Fibroblast of lung (primary cell): ENCODE data around the gene KNDC1. TPM values are rescaled to one million over a fixed set of nuclear protein-coding genes. Genes with fewer than 3 reads are reported as not detected.
A peak's percentile ranks its signal among the peaks of the same experiment; 100 is the strongest.

Source experiments
- DNase-seq, 2 donors: peaks; one replicate each; pipeline versions ENCODE4 v3.0.0 to v3.0.0-alpha.2; 2010; ENCODE audit warnings: low read depth in 2 of 2
- H2AFZ ChIP-seq: 2 replicates; pipeline ENCODE4 v1.5.1; 2012; ENCODE audit warnings: low read length, control low read depth, inconsistent platforms
- H3K27ac ChIP-seq: 2 replicates; pipeline ENCODE4 v1.5.1; 2011; ENCODE audit warnings: low read length, control low read depth; ENCODE audit not compliant: insufficient read depth
- H3K27me3 ChIP-seq: 2 replicates; pipeline ENCODE4 v1.5.1; 2011; ENCODE audit warnings: mild to moderate bottlenecking, low read length; ENCODE audit not compliant: control insufficient read depth, insufficient read depth
- H3K36me3 ChIP-seq: 2 replicates; pipeline ENCODE4 v1.5.1; 2011; ENCODE audit warnings: low read length; ENCODE audit not compliant: control insufficient read depth, insufficient read depth
- H3K4me1 ChIP-seq: 2 replicates; pipeline ENCODE4 v1.5.1; 2011; ENCODE audit warnings: low read length; ENCODE audit not compliant: control insufficient read depth, insufficient read depth; ENCODE audit errors: extremely low read depth
- H3K4me2 ChIP-seq: 2 replicates; pipeline ENCODE4 v1.5.1; 2011; ENCODE audit warnings: low read length, control low read depth; ENCODE audit not compliant: insufficient read depth; ENCODE audit errors: extremely low read depth
- H3K4me3 ChIP-seq, 4 experiments: fragments of 200-600 bp in 1 of 4; sonication (generic) in 1 of 4; replicated peaks in 1 of 4; 2 replicates each; pipeline ENCODE4 v1.5.1; 2011 to 2016; ENCODE audit warnings: low read length in 4 of 4, low read depth in 3 of 4, mild to moderate bottlenecking in 3 of 4, control low read depth in 2 of 4, inconsistent platforms in 1 of 4, mixed read lengths in 1 of 4; ENCODE audit not compliant: insufficient read depth in 1 of 4; ENCODE audit errors: control extremely low read depth in 1 of 4
- H3K79me2 ChIP-seq: 2 replicates; pipeline ENCODE4 v1.5.1; 2012; ENCODE audit warnings: mild to moderate bottlenecking, low read length, inconsistent platforms; ENCODE audit not compliant: control insufficient read depth, insufficient read depth
- H3K9ac ChIP-seq: 2 replicates; pipeline ENCODE4 v1.5.1; 2011; ENCODE audit warnings: mild to moderate bottlenecking, low read length, control low read depth; ENCODE audit not compliant: insufficient read depth
- H3K9me3 ChIP-seq: 2 replicates; pipeline ENCODE4 v1.5.1; 2012; ENCODE audit warnings: low read depth, low read length; ENCODE audit not compliant: control insufficient read depth, insufficient read depth
- H4K20me1 ChIP-seq: 2 replicates; pipeline ENCODE4 v1.5.1; 2011; ENCODE audit warnings: low read length; ENCODE audit not compliant: control insufficient read depth, insufficient read depth; ENCODE audit errors: extremely low read depth
- CTCF ChIP-seq, 2 donors: IDR thresholded peaks in 1 of 2; conservative IDR thresholded peaks in 1 of 2; 1 replicate in 1 of 2; 2 replicates in 1 of 2; pipeline ENCODE4 v1.5.1; 2011 to 2012; ENCODE audit warnings: low read length in 2 of 2, control low read depth in 1 of 2, inconsistent platforms in 1 of 2, low read depth in 1 of 2, mild to moderate bottlenecking in 1 of 2
- EZH2 ChIP-seq: IDR thresholded peaks from 2 replicates; pipeline ENCODE4 v1.5.1; 2012; ENCODE audit warnings: low read length, control low read depth, mild to moderate bottlenecking; ENCODE audit errors: missing control alignments
- polyA plus RNA-seq, 2 donors: library from polyadenylated mRNA; depleted of rRNA in 1 of 2; stranded (reverse) in 1 of 2; unstranded in 1 of 2; fragments of >200 nt; gene quantifications; 2 replicates each; pipeline ENCODE4 v1.2.1, GENCODE V29; 2011 to 2012; ENCODE audit warnings: missing spikeins in 1 of 2
- total RNA-seq: library from RNA; depleted of rRNA; stranded (reverse); fragments of >200 nt; gene quantifications from 2 replicates; pipeline ENCODE4 v1.2.1, GENCODE V29; 2014

KNDC1 gene
- total and polyA plus RNA-seq, 2 donors (not counting 1 experiment from before 2014, with no cell fraction given): 0.20 to 0.50 TPM

GRCh38 chr10:133237241-133237587 lies 77.2 kb downstream of the KNDC1 start:
- no peak overlapping the region for H3K4me3 ChIP-seq
- DNase-seq: no peak
- TF ChIP-seq CTCF (conservative IDR thresholded peaks at IDR 0.05 in 1 of 2, IDR thresholded peaks at IDR 0.05 in 1 of 2; ENCODE audit: low read depth in 1 of 2, low read length in 2 of 2) (no peak), EZH2 (peak; percentile 12)
- H3K27me3 ChIP-seq: peaks cover 45% of the 10 kb centered on the region
- H4K20me1 ChIP-seq: no peaks in the 10 kb centered on the region
- H2AFZ ChIP-seq: no peak overlapping the region
- H3K4me1 ChIP-seq: no peaks in the 10 kb centered on the region
- H3K36me3 ChIP-seq: no peaks in the 10 kb centered on the region
- H3K9ac ChIP-seq: no peak overlapping the region
- H3K9me3 ChIP-seq: no peaks in the 10 kb centered on the region
- no peaks in the 10 kb centered on the region for H3K79me2 ChIP-seq
- no peak overlapping the region for H3K4me2 ChIP-seq
- H3K27ac ChIP-seq: no peak overlapping the region

GRCh38 chr10:133237588-133238465 lies 77.8 kb downstream of the KNDC1 start, which contains the start of gene VENTX:
Gene VENTX (plus strand): TSS chr10:133237855. CDS start chr10:133237915, 60 bp downstream.
- H3K27me3 ChIP-seq: peaks cover 45% of the 10 kb centered on the region
- no peak within 1 kb of the TSS for H2AFZ ChIP-seq

GRCh38 chr10:133238466-133238804 lies 78.4 kb downstream of the KNDC1 start:
- H3K4me2 ChIP-seq: no peak overlapping the region
- no peak overlapping the region for H3K4me3 ChIP-seq
- no peaks in the 10 kb centered on the region for H3K79me2 ChIP-seq
- no peak overlapping the region for H3K9ac ChIP-seq
- H3K9me3 ChIP-seq: no peaks in the 10 kb centered on the region
- H3K27ac ChIP-seq: no peak overlapping the region
- DNase-seq: no peak
- peaks cover 43% of the 10 kb centered on the region for H3K27me3 ChIP-seq
- H2AFZ ChIP-seq: no peak overlapping the region
- no peaks in the 10 kb centered on the region for H3K36me3 ChIP-seq
- H4K20me1 ChIP-seq: no peaks in the 10 kb centered on the region
- TF ChIP-seq CTCF (conservative IDR thresholded peaks at IDR 0.05 in 1 of 2, IDR thresholded peaks at IDR 0.05 in 1 of 2; ENCODE audit: low read depth in 1 of 2, low read length in 2 of 2) (no peak), EZH2 (peak; percentile 35)
- no peaks in the 10 kb centered on the region for H3K4me1 ChIP-seq

More at GRCh38 chr10:133237588-133238465, 77.8 kb downstream of the KNDC1 start, which contains the start of gene VENTX:
- Histone ChIP-seq H3K4me1 (no peaks in the 10 kb centered on the region), H3K79me2 (no peaks in the 10 kb centered on the region), H3K9me3 (no peaks in the 10 kb centered on the region), H4K20me1 (no peaks in the 10 kb centered on the region), H3K36me3 (no peaks in the 10 kb centered on the region), H3K27ac (no peak within 1 kb of the TSS), H3K4me2 (no peak within 1 kb of the TSS), H3K9ac (no peak within 1 kb of the TSS), H3K4me3 (no peak within 1 kb of the TSS)
- TF ChIP-seq EZH2 (peak; percentile 51), CTCF (conservative IDR thresholded peaks at IDR 0.05 in 1 of 2, IDR thresholded peaks at IDR 0.05 in 1 of 2; ENCODE audit: low read depth in 1 of 2, low read length in 2 of 2) (no peak)
- DNase-seq: no peak
